ENCODE measurements around the gene SASS6.

GRCh38 chr1:100035214-100035613 lies 97.5 kb downstream of the SASS6 start:
- TF ChIP-seq CTCF (IDR thresholded peaks at IDR 0.05) (no peak), POLR2A (IDR thresholded peaks at IDR 0.05) (no peak)

Data from lower leg skin (tissue), 3 donors.